HepG2 (cell line): Measurements from ENCODE around the gene ASTN2. TPM values are rescaled to one million over a fixed set of nuclear protein-coding genes. Genes with fewer than 3 reads are reported as not detected.

Experiments
- ATAC-seq: fragments of 200-7000 bp; cut with Tn5 transposase; 3 replicates; pipeline ENCODE4 v1.9.1; 2020; ENCODE audit warnings: mild to moderate bottlenecking, moderate library complexity
- BruUV-seq: library from RNA; stranded (reverse); fragments of 400-500 nt; replicated peaks from 2 replicates; lab custom pipeline; 2021; lab: Mats Ljungman, UMichigan
- CTCF ChIA-PET: fragments of 300-600 bp; formaldehyde crosslinking; extraction: SDS; loops from one replicate; lab custom pipeline; 2021; ENCODE audit warnings: low total read pairs, inconsistent platforms, low intra/inter-chr PET ratio; lab: Yijun Ruan, JAX
- POLR2A ChIA-PET: fragments of 350-600 bp; sonication (Branson Sonifier 250); formaldehyde crosslinking; loops from one replicate; lab custom pipeline; 2020; ENCODE audit warnings: antibody characterized with exemption, inconsistent platforms; lab: Yijun Ruan, JAX
- DNase-seq: peaks from one replicate; pipeline ENCODE4 v3.0.0-alpha.2; 2015; ENCODE audit warnings: low spot score
- FAIRE-seq: peaks from 3 replicates; lab custom pipeline; 2011; peaks lifted over from hg19 to GRCh38; lab: Jason Lieb, UNC
- H2AFZ ChIP-seq: one replicate; pipeline ENCODE4 v1.6.1; 2011; ENCODE audit warnings: low read length, inconsistent platforms
- H3K27ac ChIP-seq: fragments of 300-600 bp; 3 replicates; pipeline ENCODE4 v1.8.0; 2011; ENCODE audit warnings: mixed run types, mild to moderate bottlenecking, mixed read lengths, low read length, inconsistent platforms; ENCODE audit not compliant: insufficient read depth; ENCODE audit errors: extremely low read length
- H3K27me3 ChIP-seq, 2 experiments: fragments of 200-600 bp in 1 of 2; 2 replicates in 1 of 2; 3 replicates in 1 of 2; pipeline versions ENCODE4 v1.6.0 to v1.8.0; 2011; ENCODE audit warnings: low read length in 2 of 2, mild to moderate bottlenecking in 2 of 2, moderate library complexity in 2 of 2, inconsistent platforms in 1 of 2; ENCODE audit not compliant: insufficient read depth in 2 of 2, control insufficient read depth in 1 of 2
- H3K36me3 ChIP-seq, 2 experiments: fragments of 200-600 bp in 1 of 2; replicated peaks in 1 of 2; 2 replicates in 1 of 2; 3 replicates in 1 of 2; pipeline versions ENCODE4 v1.5.1 to v1.8.0; 2011; ENCODE audit warnings: low read length in 2 of 2, inconsistent platforms in 1 of 2; ENCODE audit not compliant: insufficient read depth in 2 of 2, control insufficient read depth in 1 of 2
- H3K4me1 ChIP-seq: 2 replicates; pipeline ENCODE4 v1.5.1; 2012; ENCODE audit warnings: low read length, inconsistent platforms; ENCODE audit not compliant: insufficient read depth
- H3K4me2 ChIP-seq: 2 replicates; pipeline ENCODE4 v1.6.0; 2011; ENCODE audit warnings: low read depth, low read length, inconsistent platforms
- H3K4me3 ChIP-seq, 3 experiments: fragments of 200-600 bp in 1 of 3; sonication (generic), shearing (Covaris generic) in 1 of 3; replicated peaks in 1 of 3; 2 replicates each; pipeline ENCODE4 v1.5.1; 2011 to 2016; ENCODE audit warnings: low read length in 3 of 3, inconsistent platforms in 2 of 3, low read depth in 2 of 3, mild to moderate bottlenecking in 2 of 3, control low read depth in 1 of 3, mixed read lengths in 1 of 3; ENCODE audit not compliant: insufficient read depth in 1 of 3
- H3K79me2 ChIP-seq: one replicate; pipeline ENCODE4 v1.6.1; 2011; ENCODE audit warnings: low read length, inconsistent platforms; ENCODE audit not compliant: insufficient read depth
- H3K9ac ChIP-seq: 2 replicates; pipeline ENCODE4 v1.6.0; 2011; ENCODE audit warnings: mild to moderate bottlenecking, low read depth, low read length, inconsistent platforms; ENCODE audit not compliant: insufficient read depth
- H3K9me3 ChIP-seq: 2 replicates; pipeline ENCODE4 v1.5.1; 2012; ENCODE audit warnings: mild to moderate bottlenecking, low read length
- H4K20me1 ChIP-seq: 2 replicates; pipeline ENCODE4 v1.6.0; 2011; ENCODE audit warnings: inconsistent platforms, mild to moderate bottlenecking, low read length, moderate library complexity; ENCODE audit not compliant: insufficient read depth
- ATF2 ChIP-seq: sonication (generic); formaldehyde crosslinking; IDR thresholded peaks from 2 replicates; pipeline ENCODE4 v1.4.0; 2020; ENCODE audit warnings: missing genetic modification reagents
- ATRX ChIP-seq: sonication (generic); formaldehyde crosslinking; IDR thresholded peaks from 2 replicates; pipeline ENCODE4 v1.4.0; 2020; ENCODE audit warnings: missing genetic modification reagents, borderline replicate concordance
- EHMT2 ChIP-seq: fragments of 200-600 bp; sonication (generic); IDR thresholded peaks from 2 replicates; pipeline ENCODE4 v1.7.0; 2017; ENCODE audit warnings: antibody characterized with exemption, low read depth, low read length, borderline replicate concordance
- FOXM1 ChIP-seq: sonication (generic); formaldehyde crosslinking; IDR thresholded peaks from 2 replicates; pipeline ENCODE4 v1.5.0; 2020; ENCODE audit warnings: missing genetic modification reagents
- GLI4 ChIP-seq: sonication (generic); formaldehyde crosslinking; IDR thresholded peaks from 2 replicates; pipeline ENCODE4 v1.5.1; 2020; ENCODE audit warnings: missing genetic modification reagents, mild to moderate bottlenecking, moderate library complexity, borderline replicate concordance
- ISL2 ChIP-seq: sonication (generic); formaldehyde crosslinking; IDR thresholded peaks from 2 replicates; pipeline ENCODE4 v1.5.0; 2020; ENCODE audit warnings: missing genetic modification reagents
- RAD51 ChIP-seq: fragments of 450-650 bp; IDR thresholded peaks from 2 replicates; pipeline ENCODE4 v1.6.1; 2016; ENCODE audit warnings: borderline replicate concordance
- SUZ12 ChIP-seq: fragments of 150-350 bp; IDR thresholded peaks from 2 replicates; pipeline ENCODE4 v1.6.1; 2014; ENCODE audit warnings: low read depth, low read length
- ZNF414 ChIP-seq: sonication (generic); formaldehyde crosslinking; IDR thresholded peaks from 2 replicates; pipeline ENCODE4 v1.5.0; 2020; ENCODE audit warnings: missing genetic modification reagents
- ZNF580 ChIP-seq: IDR thresholded peaks from 2 replicates; pipeline ENCODE4 v1.6.1; 2016; ENCODE audit warnings: low read depth, borderline replicate concordance
- ZNF75D ChIP-seq: sonication (generic); formaldehyde crosslinking; IDR thresholded peaks from 2 replicates; pipeline ENCODE4 v1.8.1; 2023; ENCODE audit warnings: missing genetic modification reagents, mild to moderate bottlenecking, borderline replicate concordance
- WGBS: methylation state at CpG from one replicate; pipeline ENCODE4 v1.1.6; 2017; ENCODE audit warnings: low lambda C conversion rate; 5-methylcytosine and 5-hydroxymethylcytosine counted together
- in situ Hi-C: cut with HindIII; loops from 2 replicates; pipeline ENCODE4 v1.10.0; 2017; ENCODE audit warnings: low pct_unique_long_range_greater_than_20kb; ENCODE audit not compliant: extremely low pct_ligation_motif_present
- intact Hi-C: fragments of 100-400 bp; cut with micrococcal nuclease; formaldehyde crosslinking; loops from one replicate; pipeline ENCODE4 v1.10.0; 2022; ENCODE audit not compliant: unreplicated experiment
- polyA plus RNA-seq, 8 experiments: library from polyadenylated mRNA; depleted of rRNA in 3 of 8; stranded (reverse) in 7 of 8; unstranded in 1 of 8; fragments of >200 nt; fragmentation: Illumina TruSeq in 4 of 8; extraction: Trizol in 4 of 8; gene quantifications; 2 replicates each; pipeline versions ENCODE4 v1.2.1 to v1.2.3, GENCODE V29; 2011 to 2016; ENCODE audit warnings: low read depth in 4 of 8, missing spikeins in 1 of 8, mixed read lengths in 1 of 8; ENCODE audit not compliant: insufficient read depth in 1 of 8
- total RNA-seq, 5 experiments: library from RNA; depleted of rRNA; stranded (reverse); fragments of >200 nt; fragmentation: Illumina TruSeq; extraction: Trizol; gene quantifications; 2 replicates each; pipeline ENCODE4 v1.2.3, GENCODE V29; 2016; ENCODE audit warnings: low read depth in 1 of 5
- TF ChIP-seq, protein P1 (sequence below): sonication (generic); formaldehyde crosslinking; IDR thresholded peaks from 2 replicates; pipeline ENCODE4 v1.4.0; 2020; ENCODE audit warnings: mild to moderate bottlenecking, missing genetic modification reagents
- TF ChIP-seq, protein P2 (sequence below): sonication (generic); formaldehyde crosslinking; IDR thresholded peaks from 2 replicates; pipeline ENCODE4 v1.5.0; 2020; ENCODE audit warnings: missing genetic modification reagents, mild to moderate bottlenecking, borderline replicate concordance

ASTN2 gene
- total and polyA plus RNA-seq, 2 of the 13 experiments (the other 11 are each of a cell fraction or from before 2014, with no cell fraction given): 5.2 to 13.5 TPM

DNA sequence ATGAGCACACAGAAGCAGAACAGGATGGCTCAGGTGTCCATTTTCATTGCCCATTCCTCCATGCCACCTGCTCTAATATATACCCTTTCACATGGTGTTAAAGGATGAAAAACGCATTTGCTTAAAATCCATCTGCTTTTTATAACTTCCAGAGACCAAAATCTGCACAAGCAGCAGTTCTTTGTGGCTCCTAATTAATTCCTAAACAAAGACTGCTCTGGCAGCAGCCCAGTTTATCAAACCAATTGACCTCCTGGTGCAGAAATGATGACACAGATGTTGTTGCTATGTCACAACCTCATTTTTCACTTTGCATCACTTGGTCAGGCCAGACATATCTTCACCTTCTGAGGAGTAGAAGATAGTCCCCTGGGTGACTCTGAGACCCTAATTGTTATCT is 141.2 kb downstream of the ASTN2 start:
- TF ChIP-seq ZNF580 (no peak), GLI4 (CRISPR knock-in tag) (no peak), SUZ12 (no peak), ATRX (CRISPR knock-in tag) (no peak), ISL2 (CRISPR knock-in tag) (no peak)
- TF ChIP-seq, protein P1, sequence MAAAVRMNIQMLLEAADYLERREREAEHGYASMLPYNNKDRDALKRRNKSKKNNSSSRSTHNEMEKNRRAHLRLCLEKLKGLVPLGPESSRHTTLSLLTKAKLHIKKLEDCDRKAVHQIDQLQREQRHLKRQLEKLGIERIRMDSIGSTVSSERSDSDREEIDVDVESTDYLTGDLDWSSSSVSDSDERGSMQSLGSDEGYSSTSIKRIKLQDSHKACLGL (CRISPR knock-in tag): no peak
- TF ChIP-seq, all 625 proteins: peak for 0
- H3K79me2 ChIP-seq: no peaks in the 10 kb centered on the region
- H3K27ac ChIP-seq: no peak overlapping the region
- 0% methylated on average over 1 of the region's 1 CpG for WGBS
- intact Hi-C loops: no loop called here
- no peak overlapping the region for H2AFZ ChIP-seq
- H3K4me1 ChIP-seq: no peaks in the 10 kb centered on the region
- no peaks in the 10 kb centered on the region for H4K20me1 ChIP-seq
- H3K27me3 ChIP-seq: no peaks in the 10 kb centered on the region; a peak in 1 of 5 replicates
- H3K9me3 ChIP-seq: no peaks in the 10 kb centered on the region
- ATAC-seq: no peak
- ChIA-PET CTCF (no interaction called here), POLR2A (no interaction called here)
- H3K9ac ChIP-seq: no peak overlapping the region
- no peak overlapping the region for H3K4me3 ChIP-seq
- no peak overlapping the region for H3K4me2 ChIP-seq
- no TSS peak for BruUV-seq
- no peak for FAIRE-seq
- no peaks in the 10 kb centered on the region for H3K36me3 ChIP-seq
- in situ Hi-C loops: no loop called here
- DNase-seq: no peak

DNA sequence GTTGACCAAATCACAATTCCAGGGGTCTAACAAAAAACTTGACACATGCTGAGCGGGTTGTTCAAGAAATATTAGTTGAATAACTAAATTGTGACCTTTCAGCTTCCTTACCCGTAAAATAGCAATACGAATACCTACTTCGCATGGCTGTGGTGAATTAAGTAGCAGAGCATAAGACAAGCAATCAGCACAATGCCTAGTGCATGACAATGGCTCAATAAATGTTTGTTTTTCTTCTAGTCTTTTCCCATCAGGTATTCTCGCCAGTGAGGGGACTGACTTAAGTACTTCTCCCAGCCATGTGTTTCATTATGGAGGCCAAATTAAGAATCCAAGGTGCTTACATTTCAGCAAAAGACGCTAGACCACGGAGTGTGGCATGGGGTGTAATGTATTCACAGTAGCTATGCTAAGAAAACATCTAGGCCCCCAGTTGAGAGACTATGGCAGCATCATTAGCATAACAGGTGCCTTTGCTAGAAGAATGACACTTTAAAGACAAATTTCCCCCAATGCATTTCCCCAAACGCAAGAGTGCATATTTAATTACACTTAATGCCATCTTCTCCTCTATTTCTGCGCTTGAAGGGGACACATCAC is 145.9 kb downstream of the ASTN2 start:
- intact Hi-C loops: no loop called here
- POLR2A ChIA-PET: no interaction called here
- H2AFZ ChIP-seq: no peak overlapping the region
- H3K9me3 ChIP-seq: no peaks in the 10 kb centered on the region
- in situ Hi-C loops: no loop called here
- no peak overlapping the region for H3K4me3 ChIP-seq
- no peaks in the 10 kb centered on the region for H3K79me2 ChIP-seq
- H4K20me1 ChIP-seq: no peaks in the 10 kb centered on the region
- 4% methylated on average over 9 of the region's 9 CpGs for WGBS
- no peak for DNase-seq
- no peak overlapping the region for H3K9ac ChIP-seq
- no peaks in the 10 kb centered on the region for H3K36me3 ChIP-seq
- no peak overlapping the region for H3K27ac ChIP-seq
- CTCF ChIA-PET: no interaction called here
- no peaks in the 10 kb centered on the region; a peak in 1 of 5 replicates for H3K27me3 ChIP-seq
- no TSS peak for BruUV-seq
- TF ChIP-seq EHMT2 (no peak), ATF2 (CRISPR knock-in tag) (no peak), ZNF414 (CRISPR knock-in tag) (no peak), FOXM1 (CRISPR knock-in tag) (no peak), RAD51 (no peak), ZNF75D (CRISPR knock-in tag) (no peak)
- TF ChIP-seq, protein P2, sequence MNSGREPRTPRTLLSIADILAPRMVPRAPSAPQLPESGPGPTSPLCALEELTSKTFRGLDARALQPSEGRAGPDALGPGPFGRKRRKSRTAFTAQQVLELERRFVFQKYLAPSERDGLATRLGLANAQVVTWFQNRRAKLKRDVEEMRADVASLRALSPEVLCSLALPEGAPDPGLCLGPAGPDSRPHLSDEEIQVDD (CRISPR knock-in tag): no peak
- no peaks in the 10 kb centered on the region for H3K4me1 ChIP-seq
- ATAC-seq: no peak
- no peak overlapping the region for H3K4me2 ChIP-seq
- FAIRE-seq: no peak
